Mammary epithelial cell (primary cell): Measurements from ENCODE around the gene MAML1.

Experiments used
- EZH2 ChIP-seq: IDR thresholded peaks from 2 replicates; pipeline ENCODE4 v1.6.1; 2012; ENCODE audit warnings: low read length, inconsistent platforms, borderline replicate concordance
- TF ChIP-seq, protein P1 (sequence below), 2 donors: IDR thresholded peaks in 1 of 2; conservative IDR thresholded peaks in 1 of 2; 2 replicates each; pipeline ENCODE4 v1.5.1; 2011 to 2012; ENCODE audit warnings: inconsistent platforms in 2 of 2, low read length in 2 of 2, mild to moderate bottlenecking in 2 of 2, control low read depth in 1 of 2, low read depth in 1 of 2; ENCODE audit not compliant: insufficient read depth in 1 of 2; ENCODE audit errors: extremely low read depth in 1 of 2

GRCh38 chr5:179771311-179771895 is 38.8 kb downstream of the MAML1 start:
- TF ChIP-seq, protein P1, sequence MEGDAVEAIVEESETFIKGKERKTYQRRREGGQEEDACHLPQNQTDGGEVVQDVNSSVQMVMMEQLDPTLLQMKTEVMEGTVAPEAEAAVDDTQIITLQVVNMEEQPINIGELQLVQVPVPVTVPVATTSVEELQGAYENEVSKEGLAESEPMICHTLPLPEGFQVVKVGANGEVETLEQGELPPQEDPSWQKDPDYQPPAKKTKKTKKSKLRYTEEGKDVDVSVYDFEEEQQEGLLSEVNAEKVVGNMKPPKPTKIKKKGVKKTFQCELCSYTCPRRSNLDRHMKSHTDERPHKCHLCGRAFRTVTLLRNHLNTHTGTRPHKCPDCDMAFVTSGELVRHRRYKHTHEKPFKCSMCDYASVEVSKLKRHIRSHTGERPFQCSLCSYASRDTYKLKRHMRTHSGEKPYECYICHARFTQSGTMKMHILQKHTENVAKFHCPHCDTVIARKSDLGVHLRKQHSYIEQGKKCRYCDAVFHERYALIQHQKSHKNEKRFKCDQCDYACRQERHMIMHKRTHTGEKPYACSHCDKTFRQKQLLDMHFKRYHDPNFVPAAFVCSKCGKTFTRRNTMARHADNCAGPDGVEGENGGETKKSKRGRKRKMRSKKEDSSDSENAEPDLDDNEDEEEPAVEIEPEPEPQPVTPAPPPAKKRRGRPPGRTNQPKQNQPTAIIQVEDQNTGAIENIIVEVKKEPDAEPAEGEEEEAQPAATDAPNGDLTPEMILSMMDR (conservative IDR thresholded peaks at IDR 0.05 in 1 of 2, IDR thresholded peaks at IDR 0.05 in 1 of 2; ENCODE audit: extremely low read depth in 1 of 2, insufficient read depth in 1 of 2, low read depth in 1 of 2, low read length in 2 of 2), result no peak
- no peak for TF ChIP-seq EZH2
